NCI-H1105 treated with DMSO at 0.1 percent for 48 hours (cell line): ENCODE data around the gene NFIA.

Source experiments
- DNase-seq: peaks from one replicate; lab custom pipeline; 2025; lab: John Stamatoyannopoulos, UW

The NFIA gene

GRCh38 chr1:61494000-61494399 is 411.6 kb downstream of the NFIA start:
- DNase-seq, result no peak

- DNase-seq, result no peak
Measured at GRCh38 chr1:61496501-61496900, 414.1 kb downstream of the NFIA start.

GRCh38 chr1:61497013-61497412 is 414.7 kb downstream of the NFIA start:
- DNase-seq, result no peak

- no peak for DNase-seq
Measured at GRCh38 chr1:61498342-61498741, 416.0 kb downstream of the NFIA start.

GRCh38 chr1:61501971-61502916 is 419.9 kb downstream of the NFIA start:
- DNase-seq, result no peak

- DNase-seq, result no peak
Measured at GRCh38 chr1:61504305-61504704, 421.9 kb downstream of the NFIA start.

GRCh38 chr1:61504852-61505390 is 422.6 kb downstream of the NFIA start:
- DNase-seq, result no peak

- no peak for DNase-seq
Measured at GRCh38 chr1:61506236-61506635, 423.9 kb downstream of the NFIA start.

- DNase-seq, result no peak
Measured at GRCh38 chr1:61506944-61507500, 424.7 kb downstream of the NFIA start.
